Lower leg skin (tissue), 3 donors: ENCODE measurements around the gene TRMT2A.

ENCODE experiments used
- POLR2A ChIP-seq, 2 donors: fragments of 450-650 bp; IDR thresholded peaks; one replicate each; pipeline ENCODE4 v1.6.1; 2016 to 2017; ENCODE audit warnings: antibody characterized with exemption in 2 of 2, mild to moderate bottlenecking in 1 of 2, moderate library complexity in 1 of 2
- TF ChIP-seq, protein P1 (sequence below), 3 donors: fragments of 450-650 bp; IDR thresholded peaks; one replicate each; pipeline ENCODE4 v1.5.1; 2016; ENCODE audit warnings: antibody characterized with exemption in 3 of 3, mild to moderate bottlenecking in 3 of 3, moderate library complexity in 2 of 3

DNA sequence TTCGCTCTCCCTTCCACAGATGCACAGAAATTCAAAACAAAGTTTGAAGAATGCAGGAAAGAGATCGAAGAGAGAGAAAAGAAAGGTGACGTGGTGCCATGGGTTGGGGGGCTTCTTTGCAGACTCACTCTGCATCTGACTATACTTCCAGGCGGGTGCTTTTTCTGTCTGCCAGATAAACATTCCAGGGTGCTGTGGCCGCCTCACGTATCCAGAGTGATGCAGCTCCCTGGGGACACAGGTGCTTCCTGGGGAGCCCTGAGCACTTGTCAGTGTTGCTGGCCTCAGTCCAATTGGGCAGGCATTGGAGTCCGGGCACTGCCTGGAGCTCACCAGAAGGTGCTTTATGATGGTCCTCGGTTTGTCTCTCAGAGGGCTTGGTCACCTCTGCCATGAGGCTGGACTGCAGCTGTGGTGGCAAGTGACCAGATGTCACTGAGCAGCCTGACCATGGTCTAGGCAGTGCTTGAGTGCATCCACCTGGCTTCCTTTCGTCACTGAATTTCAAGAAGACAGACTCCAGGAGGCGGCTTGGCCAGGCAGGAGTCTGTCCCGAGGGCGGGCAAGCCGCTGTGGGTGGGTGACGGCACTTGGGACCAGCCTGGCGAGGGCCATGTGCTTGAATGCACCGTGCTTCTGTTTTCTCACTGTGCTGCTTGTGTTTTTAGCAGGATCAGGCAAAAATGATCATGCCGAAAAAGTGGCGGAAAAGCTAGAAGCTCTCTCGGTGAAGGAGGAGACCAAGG is 9.4 kb upstream of the TRMT2A start:
- TF ChIP-seq, protein P1, sequence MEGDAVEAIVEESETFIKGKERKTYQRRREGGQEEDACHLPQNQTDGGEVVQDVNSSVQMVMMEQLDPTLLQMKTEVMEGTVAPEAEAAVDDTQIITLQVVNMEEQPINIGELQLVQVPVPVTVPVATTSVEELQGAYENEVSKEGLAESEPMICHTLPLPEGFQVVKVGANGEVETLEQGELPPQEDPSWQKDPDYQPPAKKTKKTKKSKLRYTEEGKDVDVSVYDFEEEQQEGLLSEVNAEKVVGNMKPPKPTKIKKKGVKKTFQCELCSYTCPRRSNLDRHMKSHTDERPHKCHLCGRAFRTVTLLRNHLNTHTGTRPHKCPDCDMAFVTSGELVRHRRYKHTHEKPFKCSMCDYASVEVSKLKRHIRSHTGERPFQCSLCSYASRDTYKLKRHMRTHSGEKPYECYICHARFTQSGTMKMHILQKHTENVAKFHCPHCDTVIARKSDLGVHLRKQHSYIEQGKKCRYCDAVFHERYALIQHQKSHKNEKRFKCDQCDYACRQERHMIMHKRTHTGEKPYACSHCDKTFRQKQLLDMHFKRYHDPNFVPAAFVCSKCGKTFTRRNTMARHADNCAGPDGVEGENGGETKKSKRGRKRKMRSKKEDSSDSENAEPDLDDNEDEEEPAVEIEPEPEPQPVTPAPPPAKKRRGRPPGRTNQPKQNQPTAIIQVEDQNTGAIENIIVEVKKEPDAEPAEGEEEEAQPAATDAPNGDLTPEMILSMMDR (IDR thresholded peaks at IDR 0.05) = no peak
- no peak for TF ChIP-seq POLR2A (IDR thresholded peaks at IDR 0.05)
